ENCODE data around the gene MEX3A. TPM values are rescaled to one million over a fixed set of nuclear protein-coding genes. Genes with fewer than 3 reads are reported as not detected.

The MEX3A gene
- total RNA-seq, 1 experiment from 2014 or later = 90.0 TPM

DNA sequence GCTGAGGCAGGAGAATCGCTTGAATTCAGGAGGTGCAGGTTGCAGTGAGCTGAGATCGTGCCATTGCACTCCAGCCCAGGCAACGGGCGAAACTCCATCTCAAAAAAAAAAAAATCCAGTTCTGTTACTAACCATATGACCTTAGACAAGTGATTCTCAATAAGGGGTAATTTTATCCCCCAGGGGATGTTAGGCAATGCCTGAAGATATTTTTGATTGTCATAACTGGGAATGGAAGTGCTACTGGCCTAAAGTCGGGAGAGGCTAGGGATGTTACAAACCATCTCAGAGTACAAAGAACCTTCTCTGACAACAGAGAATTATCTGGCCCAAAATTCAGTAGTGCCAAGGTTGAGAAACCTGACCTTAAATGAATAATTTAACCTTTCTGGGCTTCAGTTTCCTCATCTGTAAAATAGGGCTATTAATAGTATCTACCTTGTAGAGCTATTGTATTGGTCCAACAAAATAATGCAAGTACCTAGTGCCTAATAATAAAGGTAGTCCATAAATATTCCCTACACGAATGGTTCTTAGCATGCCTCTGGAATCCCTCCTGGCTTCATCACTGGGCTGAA, 26.5 kb upstream of the MEX3A start:
- Histone ChIP-seq H3K9me3 (ENCODE audit: low read depth, low read length, poor library complexity, severe bottlenecking) (no peaks in the 10 kb centered on the region), H3K4me3 (ENCODE audit: low read depth, low read length, poor library complexity, severe bottlenecking) (no peak overlapping the region), H3K27me3 (replicated peaks; ENCODE audit: insufficient read depth, low read depth, low read length, poor library complexity) (no peaks in the 10 kb centered on the region), H3K4me1 (ENCODE audit: insufficient read depth, low read length, poor library complexity, severe bottlenecking) (peaks cover 53% of the 10 kb centered on the region), H3K27ac (ENCODE audit: low read depth, low read length, poor library complexity, severe bottlenecking) (peak overlapping the region; percentile 17), H3K36me3 (ENCODE audit: insufficient read depth, low read length, poor library complexity, severe bottlenecking) (no peaks in the 10 kb centered on the region)
- no peak for DNase-seq (ENCODE audit: low spot score)
- CTCF ChIA-PET = interaction anchor here (0.6 to 1.3 kb wide), 2 partner anchors 21 kb away, joined by 3 to 4 read pairs; no protein-coding TSS in a partner anchor
- TF ChIP-seq, protein P1, sequence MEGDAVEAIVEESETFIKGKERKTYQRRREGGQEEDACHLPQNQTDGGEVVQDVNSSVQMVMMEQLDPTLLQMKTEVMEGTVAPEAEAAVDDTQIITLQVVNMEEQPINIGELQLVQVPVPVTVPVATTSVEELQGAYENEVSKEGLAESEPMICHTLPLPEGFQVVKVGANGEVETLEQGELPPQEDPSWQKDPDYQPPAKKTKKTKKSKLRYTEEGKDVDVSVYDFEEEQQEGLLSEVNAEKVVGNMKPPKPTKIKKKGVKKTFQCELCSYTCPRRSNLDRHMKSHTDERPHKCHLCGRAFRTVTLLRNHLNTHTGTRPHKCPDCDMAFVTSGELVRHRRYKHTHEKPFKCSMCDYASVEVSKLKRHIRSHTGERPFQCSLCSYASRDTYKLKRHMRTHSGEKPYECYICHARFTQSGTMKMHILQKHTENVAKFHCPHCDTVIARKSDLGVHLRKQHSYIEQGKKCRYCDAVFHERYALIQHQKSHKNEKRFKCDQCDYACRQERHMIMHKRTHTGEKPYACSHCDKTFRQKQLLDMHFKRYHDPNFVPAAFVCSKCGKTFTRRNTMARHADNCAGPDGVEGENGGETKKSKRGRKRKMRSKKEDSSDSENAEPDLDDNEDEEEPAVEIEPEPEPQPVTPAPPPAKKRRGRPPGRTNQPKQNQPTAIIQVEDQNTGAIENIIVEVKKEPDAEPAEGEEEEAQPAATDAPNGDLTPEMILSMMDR (conservative IDR thresholded peaks at IDR 0.05; ENCODE audit: low read depth, low read length) = no peak
- no peak for TF ChIP-seq EZH2 (IDR thresholded peaks at IDR 0.05; ENCODE audit: borderline replicate concordance, low read depth, low read length, poor library complexity, severe bottlenecking)
- intact Hi-C loops (cut with micrococcal nuclease; ENCODE audit: unreplicated experiment) = no loop called here
- POLR2A ChIA-PET (ENCODE audit: low non-redundant PET) = no interaction called here
- no TSS peak for BruUV-seq (replicated peaks)

DNA sequence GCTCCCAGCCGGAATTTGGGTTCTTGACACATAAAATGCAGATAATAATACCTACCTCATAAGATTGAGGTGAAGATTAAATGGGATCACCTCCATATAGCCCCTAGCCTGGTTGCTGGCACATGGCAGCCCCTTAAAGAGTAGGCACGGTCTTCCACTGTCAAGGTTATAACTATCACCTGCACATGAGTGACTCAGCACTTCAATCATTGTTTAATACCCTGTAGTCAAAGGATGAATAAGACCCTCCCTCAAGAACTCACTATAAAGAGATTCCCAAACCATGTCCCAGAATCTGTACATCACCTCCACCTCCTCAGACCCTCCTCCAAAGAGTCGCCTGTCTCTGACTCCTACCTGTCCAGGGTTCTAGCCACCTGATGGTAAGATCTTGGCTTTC, 25.8 kb upstream of the MEX3A start:
- no peak for TF ChIP-seq EZH2 (IDR thresholded peaks at IDR 0.05; ENCODE audit: borderline replicate concordance, low read depth, low read length, poor library complexity, severe bottlenecking)
- TF ChIP-seq, protein P1 (conservative IDR thresholded peaks at IDR 0.05; ENCODE audit: low read depth, low read length) = no peak
- Histone ChIP-seq H3K27me3 (replicated peaks; ENCODE audit: insufficient read depth, low read depth, low read length, poor library complexity) (no peaks in the 10 kb centered on the region), H3K9me3 (ENCODE audit: low read depth, low read length, poor library complexity, severe bottlenecking) (no peaks in the 10 kb centered on the region), H3K4me1 (ENCODE audit: insufficient read depth, low read length, poor library complexity, severe bottlenecking) (peaks cover 53% of the 10 kb centered on the region), H3K27ac (ENCODE audit: low read depth, low read length, poor library complexity, severe bottlenecking) (peak overlapping the region; percentile 17), H3K4me3 (ENCODE audit: low read depth, low read length, poor library complexity, severe bottlenecking) (no peak overlapping the region), H3K36me3 (ENCODE audit: insufficient read depth, low read length, poor library complexity, severe bottlenecking) (no peaks in the 10 kb centered on the region)
- BruUV-seq (replicated peaks) = no TSS peak
- ChIA-PET POLR2A (ENCODE audit: low non-redundant PET) (no interaction called here), CTCF (no interaction called here)
- no peak for DNase-seq (ENCODE audit: low spot score)
- intact Hi-C loops (cut with micrococcal nuclease; ENCODE audit: unreplicated experiment) = no loop called here

DNA sequence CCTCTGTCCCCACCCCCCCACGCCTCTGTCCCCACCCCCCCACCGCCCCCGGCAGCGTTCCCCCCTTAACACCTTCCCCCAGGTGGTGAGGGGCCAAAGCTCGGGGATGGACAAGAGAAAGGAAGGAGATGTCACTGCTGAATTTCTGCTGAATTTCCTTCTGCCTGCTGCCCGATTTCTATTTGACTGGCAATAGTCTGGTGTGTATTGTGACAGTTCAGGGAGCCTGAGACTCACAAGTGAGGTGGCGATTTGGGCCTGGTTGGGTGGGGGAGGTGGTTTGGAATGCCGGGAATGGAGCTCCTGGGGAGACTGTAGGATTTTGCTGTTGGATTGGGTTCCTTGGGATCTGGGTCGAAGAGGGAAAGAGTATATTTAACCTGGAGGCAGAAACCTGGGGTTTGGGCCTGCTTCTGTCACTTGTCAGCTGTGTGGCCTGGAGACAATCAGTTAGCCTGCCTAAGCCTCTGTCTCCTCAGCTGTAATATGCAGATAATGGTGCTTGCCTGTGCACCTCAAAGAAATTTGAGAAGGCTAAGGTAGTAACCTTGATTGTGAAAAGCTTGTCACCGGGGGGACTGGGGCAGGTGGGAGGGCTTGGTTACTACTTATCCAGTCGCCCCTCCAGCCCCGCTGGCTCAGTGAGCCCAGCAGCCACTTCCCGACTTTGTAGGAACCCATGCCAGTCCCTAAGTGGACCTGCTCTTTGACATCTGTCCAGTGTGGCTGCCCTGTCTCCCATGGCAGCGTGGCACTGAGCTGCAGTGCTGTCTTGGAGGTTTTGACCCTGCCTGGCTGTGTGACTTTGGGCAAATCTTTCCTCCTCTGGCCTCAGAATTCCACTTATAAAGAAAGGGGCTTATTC, 24.6 kb upstream of the MEX3A start:
- H3K36me3 ChIP-seq (ENCODE audit: insufficient read depth, low read length, poor library complexity, severe bottlenecking) = no peaks in the 10 kb centered on the region
- POLR2A ChIA-PET (ENCODE audit: low non-redundant PET) = interaction anchor here (0.6 to 1.0 kb wide), 2 partner anchors 58 to 177 kb away, joined by 3 read pairs; no protein-coding TSS in a partner anchor
- CTCF ChIA-PET = interaction anchor here (0.6 kb wide), 2 partner anchors 15 to 39 kb away, joined by 4 to 5 read pairs; no protein-coding TSS in a partner anchor
- DNase-seq (ENCODE audit: low spot score) = no peak
- no peak for TF ChIP-seq EZH2 (IDR thresholded peaks at IDR 0.05; ENCODE audit: borderline replicate concordance, low read depth, low read length, poor library complexity, severe bottlenecking)
- TF ChIP-seq, protein P1 (conservative IDR thresholded peaks at IDR 0.05; ENCODE audit: low read depth, low read length) = no peak
- BruUV-seq (replicated peaks) = TSS peak; percentile 76
- intact Hi-C loops (cut with micrococcal nuclease; ENCODE audit: unreplicated experiment) = loop anchor here (1.0 kb wide), 1 partner anchor 17 kb away; no protein-coding TSS in a partner anchor
- peaks cover 53% of the 10 kb centered on the region for H3K4me1 ChIP-seq (ENCODE audit: insufficient read depth, low read length, poor library complexity, severe bottlenecking)
- H3K4me3 ChIP-seq (ENCODE audit: low read depth, low read length, poor library complexity, severe bottlenecking) = no peak overlapping the region
- no peaks in the 10 kb centered on the region for H3K27me3 ChIP-seq (replicated peaks; ENCODE audit: insufficient read depth, low read depth, low read length, poor library complexity)
- H3K9me3 ChIP-seq (ENCODE audit: low read depth, low read length, poor library complexity, severe bottlenecking) = no peaks in the 10 kb centered on the region
- H3K27ac ChIP-seq (ENCODE audit: low read depth, low read length, poor library complexity, severe bottlenecking) = peak overlapping the region; percentile 85
